ENCODE data around the gene RHOT1. TPM values are rescaled to one million over a fixed set of nuclear protein-coding genes. Genes with fewer than 3 reads are reported as not detected.
"Not testable (repeated sequence)": the region's sequence is repeated elsewhere in the genome, so short reads cannot be mapped to it uniquely, and the experiment has no call there.

RHOT1 gene
- total RNA-seq, 1 donor from 2014 or later, result 40.3 TPM

DNA sequence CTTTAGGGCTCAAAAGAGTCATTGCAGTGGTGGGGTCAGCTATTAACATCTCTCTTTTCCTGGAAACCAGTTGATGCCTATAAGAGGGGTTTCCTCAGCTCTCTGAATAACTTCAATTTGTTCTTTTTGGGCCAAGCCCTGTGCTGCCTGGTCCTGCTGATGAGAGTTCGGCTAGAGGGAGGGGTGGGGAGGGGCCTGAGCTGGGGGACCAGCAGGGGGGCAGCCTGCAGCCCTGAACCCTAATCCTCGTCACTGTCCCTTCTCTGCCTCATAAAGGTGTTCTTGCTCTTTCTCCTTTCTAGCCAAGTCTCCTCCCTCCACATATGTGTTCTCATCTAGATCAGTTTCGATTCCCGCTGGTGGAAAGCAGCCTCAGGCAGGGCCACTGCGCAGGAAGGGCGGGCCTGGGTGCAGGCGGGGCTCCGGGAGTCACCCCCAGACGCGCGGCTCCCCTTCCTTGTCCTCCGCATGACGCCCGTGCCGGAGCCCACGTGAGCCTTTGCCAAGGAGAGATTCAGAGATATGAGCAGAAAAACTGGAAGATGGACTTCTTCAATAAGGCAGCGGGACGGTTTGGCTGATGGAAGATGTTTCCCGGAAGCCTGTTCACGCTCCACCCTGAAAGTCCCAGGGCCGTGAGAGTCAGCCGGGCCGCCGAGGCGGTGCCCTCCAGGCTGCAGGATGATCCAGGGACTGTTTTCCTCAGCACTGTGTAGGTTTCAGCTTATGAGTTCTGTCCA, 15.0 kb upstream of the RHOT1 start:
- FAIRE-seq, result no peak
- peak overlapping the region; percentile 66 for H3K4me3 ChIP-seq (ENCODE audit: low read depth, low read length)
- TF ChIP-seq, protein P1, sequence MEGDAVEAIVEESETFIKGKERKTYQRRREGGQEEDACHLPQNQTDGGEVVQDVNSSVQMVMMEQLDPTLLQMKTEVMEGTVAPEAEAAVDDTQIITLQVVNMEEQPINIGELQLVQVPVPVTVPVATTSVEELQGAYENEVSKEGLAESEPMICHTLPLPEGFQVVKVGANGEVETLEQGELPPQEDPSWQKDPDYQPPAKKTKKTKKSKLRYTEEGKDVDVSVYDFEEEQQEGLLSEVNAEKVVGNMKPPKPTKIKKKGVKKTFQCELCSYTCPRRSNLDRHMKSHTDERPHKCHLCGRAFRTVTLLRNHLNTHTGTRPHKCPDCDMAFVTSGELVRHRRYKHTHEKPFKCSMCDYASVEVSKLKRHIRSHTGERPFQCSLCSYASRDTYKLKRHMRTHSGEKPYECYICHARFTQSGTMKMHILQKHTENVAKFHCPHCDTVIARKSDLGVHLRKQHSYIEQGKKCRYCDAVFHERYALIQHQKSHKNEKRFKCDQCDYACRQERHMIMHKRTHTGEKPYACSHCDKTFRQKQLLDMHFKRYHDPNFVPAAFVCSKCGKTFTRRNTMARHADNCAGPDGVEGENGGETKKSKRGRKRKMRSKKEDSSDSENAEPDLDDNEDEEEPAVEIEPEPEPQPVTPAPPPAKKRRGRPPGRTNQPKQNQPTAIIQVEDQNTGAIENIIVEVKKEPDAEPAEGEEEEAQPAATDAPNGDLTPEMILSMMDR (IDR thresholded peaks at IDR 0.05; ENCODE audit: insufficient read depth, low read length, severe bottlenecking), result no peak
- H3K27me3 ChIP-seq (ENCODE audit: control insufficient read depth, insufficient read depth, low read length), result no peaks in the 10 kb centered on the region
- peak; percentile 62 for DNase-seq (ENCODE audit: low read depth)
- H3K36me3 ChIP-seq (ENCODE audit: control insufficient read depth, insufficient read depth, low read length), result no peaks in the 10 kb centered on the region

DNA sequence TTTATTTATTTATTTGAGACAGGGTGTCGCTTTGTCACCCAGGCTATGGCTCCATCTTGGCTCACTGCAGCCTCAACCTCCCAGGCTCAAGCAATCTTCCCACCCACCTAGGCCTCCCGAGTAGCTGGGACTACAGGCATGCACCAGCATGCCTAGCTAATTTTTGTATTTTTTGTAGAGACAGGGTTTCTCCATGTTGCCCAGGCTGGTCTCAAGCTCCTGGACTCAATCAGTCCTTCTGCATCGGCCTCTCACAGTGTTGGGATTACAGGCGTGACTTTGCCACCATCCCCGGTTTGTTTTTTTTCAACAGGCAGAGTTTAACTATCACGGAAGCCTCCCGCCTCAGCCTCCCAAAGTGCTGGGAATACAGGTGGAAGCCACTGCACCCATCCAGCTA, 13.8 kb upstream of the RHOT1 start:
- not testable (repeated sequence) for FAIRE-seq; H3K36me3 ChIP-seq (ENCODE audit: control insufficient read depth, insufficient read depth, low read length); H3K27me3 ChIP-seq (ENCODE audit: control insufficient read depth, insufficient read depth, low read length)
- peak overlapping the region; percentile 66 for H3K4me3 ChIP-seq (ENCODE audit: low read depth, low read length)
- DNase-seq (ENCODE audit: low read depth), result peak; percentile 43

DNA sequence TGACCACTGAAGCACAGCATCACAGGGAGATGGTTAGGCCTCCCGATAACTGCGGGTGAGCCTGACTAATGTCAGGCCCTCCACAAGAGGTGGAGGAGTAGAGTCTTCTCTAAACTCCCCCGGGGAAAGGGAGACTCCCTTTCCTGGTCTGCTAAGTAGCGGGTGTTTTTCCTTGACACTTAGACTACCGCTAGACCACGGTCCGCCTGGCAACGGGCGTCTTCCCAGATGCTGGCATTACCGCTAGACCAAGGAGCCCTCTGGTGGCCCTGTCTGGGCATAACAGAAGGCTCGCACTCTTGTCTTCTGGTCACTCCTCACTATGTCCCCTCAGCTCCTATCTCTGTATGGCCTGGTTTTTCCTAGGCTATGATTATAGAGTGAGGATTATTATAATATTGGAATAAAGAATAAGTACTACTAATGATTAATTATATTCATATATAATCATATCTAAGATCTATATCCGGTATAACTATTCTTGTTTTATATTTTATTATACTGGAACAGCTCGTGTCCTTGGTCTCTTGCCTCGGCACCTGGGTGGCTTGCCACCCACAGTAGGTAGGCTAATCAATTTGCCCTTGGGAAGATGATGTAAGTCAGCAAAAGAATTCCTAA, 6.7 kb upstream of the RHOT1 start:
- not testable (repeated sequence) for H3K27me3 ChIP-seq (ENCODE audit: control insufficient read depth, insufficient read depth, low read length); FAIRE-seq; DNase-seq (ENCODE audit: low read depth)

DNA sequence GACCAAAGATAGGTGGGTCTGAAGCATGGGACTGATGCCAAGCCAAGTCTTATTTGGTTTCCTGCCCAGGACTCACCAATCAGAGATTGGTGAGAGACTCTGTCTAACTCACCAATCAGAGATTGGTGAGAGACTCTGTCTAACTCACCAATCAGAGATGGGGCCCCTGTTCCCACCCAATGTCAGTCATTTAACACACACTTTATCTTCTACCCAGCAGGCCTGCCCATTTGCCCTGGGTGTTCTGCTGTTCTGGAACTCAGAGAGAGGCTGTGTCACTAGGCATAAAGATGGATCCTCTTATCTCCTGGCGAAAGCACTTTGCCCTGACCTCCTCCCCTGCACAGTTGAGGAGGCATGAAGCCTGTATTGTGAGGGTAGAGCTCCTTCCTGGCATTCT, 5.4 kb upstream of the RHOT1 start:
- no peaks in the 10 kb centered on the region for H3K27me3 ChIP-seq (ENCODE audit: control insufficient read depth, insufficient read depth, low read length)
- FAIRE-seq (no peak), DNase-seq (ENCODE audit: low read depth) (no peak)
- H3K36me3 ChIP-seq (ENCODE audit: control insufficient read depth, insufficient read depth, low read length), result no peaks in the 10 kb centered on the region
- no peak overlapping the region for H3K4me3 ChIP-seq (ENCODE audit: low read depth, low read length)
- TF ChIP-seq, protein P1 (IDR thresholded peaks at IDR 0.05; ENCODE audit: insufficient read depth, low read length, severe bottlenecking), result no peak

More for the DNA sequence above, 6.7 kb upstream of the RHOT1 start:
- not testable (repeated sequence) for H3K36me3 ChIP-seq (ENCODE audit: control insufficient read depth, insufficient read depth, low read length); H3K4me3 ChIP-seq (ENCODE audit: low read depth, low read length)

DNA sequence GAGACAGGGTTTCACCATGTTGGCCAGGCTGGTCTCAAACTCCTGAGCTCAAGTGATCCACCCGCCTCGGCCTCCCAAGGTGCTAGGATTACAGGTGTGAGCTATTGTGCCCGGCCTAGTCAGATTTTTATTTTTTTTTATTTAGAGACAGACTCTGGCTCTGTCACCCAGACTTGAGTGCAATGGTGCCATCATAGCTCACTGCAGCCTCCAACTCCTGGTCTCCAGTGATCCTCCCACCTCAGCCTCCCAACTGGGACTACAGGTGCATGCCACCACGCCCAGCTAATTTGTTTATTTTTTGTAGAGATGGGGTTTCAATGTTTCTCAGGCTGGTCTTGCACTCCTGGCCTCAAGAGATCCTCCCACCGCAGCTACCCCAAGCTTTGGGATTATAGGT, 2.8 kb upstream of the RHOT1 start:
- not testable (repeated sequence) for FAIRE-seq; H3K36me3 ChIP-seq (ENCODE audit: control insufficient read depth, insufficient read depth, low read length); DNase-seq (ENCODE audit: low read depth)

DNA sequence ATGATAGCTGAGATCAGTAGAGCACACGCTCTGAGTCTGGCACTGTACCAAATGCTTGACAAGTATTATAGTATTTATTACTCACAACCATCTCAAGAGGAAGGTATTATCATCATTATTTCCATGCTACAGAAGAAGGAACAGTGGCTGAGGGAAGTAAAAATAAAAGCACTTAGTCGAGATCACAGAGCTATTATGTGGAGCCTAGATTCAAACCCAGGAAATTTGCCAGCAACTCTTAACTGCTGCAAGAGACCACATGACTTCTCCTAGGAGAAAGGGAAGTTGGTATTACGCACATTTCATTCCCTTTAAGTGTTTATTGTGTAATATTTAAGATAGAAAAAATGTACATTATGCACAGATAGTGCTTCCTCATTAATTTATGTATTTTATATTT, 1.0 kb upstream of the RHOT1 start:
- DNase-seq (ENCODE audit: low read depth) (peak; percentile 79), FAIRE-seq (no peak)
- Histone ChIP-seq H3K4me3 (ENCODE audit: low read depth, low read length) (peak overlapping the region; percentile 99), H3K36me3 (ENCODE audit: control insufficient read depth, insufficient read depth, low read length) (no peaks in the 10 kb centered on the region), H3K27me3 (ENCODE audit: control insufficient read depth, insufficient read depth, low read length) (no peaks in the 10 kb centered on the region)
- TF ChIP-seq, protein P1 (IDR thresholded peaks at IDR 0.05; ENCODE audit: insufficient read depth, low read length, severe bottlenecking), result no peak

More for the DNA sequence above, 2.8 kb upstream of the RHOT1 start:
- not testable (repeated sequence) for H3K4me3 ChIP-seq (ENCODE audit: low read depth, low read length); H3K27me3 ChIP-seq (ENCODE audit: control insufficient read depth, insufficient read depth, low read length)

DNA sequence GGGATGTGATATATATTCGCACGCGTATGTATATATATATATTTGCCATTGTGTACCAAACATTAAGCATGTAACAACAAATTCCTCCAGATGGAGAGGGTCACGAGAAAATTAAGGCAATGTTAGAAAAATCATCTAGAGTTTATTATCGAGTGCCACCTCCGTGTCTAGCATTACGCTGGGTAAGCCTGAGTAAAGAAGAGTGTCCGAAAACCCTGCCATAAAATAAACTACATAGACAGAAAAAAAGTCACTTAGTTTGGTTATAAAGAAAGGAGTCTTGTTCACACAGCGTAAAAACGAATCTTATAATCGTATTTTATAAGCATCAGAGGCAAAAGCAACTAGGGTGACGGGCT, 644 bp upstream of the RHOT1 start:
- FAIRE-seq (no peak), DNase-seq (ENCODE audit: low read depth) (no peak)
- Histone ChIP-seq H3K27me3 (ENCODE audit: control insufficient read depth, insufficient read depth, low read length) (no peaks in the 10 kb centered on the region), H3K4me3 (ENCODE audit: low read depth, low read length) (peak overlapping the region; percentile 99), H3K36me3 (ENCODE audit: control insufficient read depth, insufficient read depth, low read length) (no peaks in the 10 kb centered on the region)
- TF ChIP-seq, protein P1 (IDR thresholded peaks at IDR 0.05; ENCODE audit: insufficient read depth, low read length, severe bottlenecking), result no peak

All from bronchial epithelial cell (primary cell).